HEK293T (cell line): ENCODE data around the gene S1PR4.
"Not testable (repeated sequence)": the region's sequence is repeated elsewhere in the genome, so short reads cannot be mapped to it uniquely, and the experiment has no call there.

Experiments used
- CTCF ChIA-PET: fragments of 350-600 bp; formaldehyde crosslinking; extraction: SDS; loops from one replicate; lab custom pipeline; 2021; ENCODE audit warnings: antibody characterized with exemption, inconsistent platforms; lab: Yijun Ruan, JAX
- POLR2A ChIA-PET: fragments of 350-600 bp; formaldehyde crosslinking; extraction: SDS; loops from one replicate; lab custom pipeline; 2020; ENCODE audit warnings: antibody characterized with exemption, inconsistent platforms; lab: Yijun Ruan, JAX
- DNase-seq: peaks from one replicate; pipeline ENCODE4 v3.0.0; 2012; ENCODE audit warnings: mixed read lengths; ENCODE audit errors: extremely low spot score
- ARNT ChIP-seq: fragments of 450-650 bp; IDR thresholded peaks from 2 replicates; pipeline ENCODE4 v1.6.1; 2017; ENCODE audit warnings: mild to moderate bottlenecking
- BHLHE40 ChIP-seq: fragments of 450-650 bp; IDR thresholded peaks from 2 replicates; pipeline ENCODE4 v1.6.1; 2016; ENCODE audit warnings: mild to moderate bottlenecking, moderate library complexity, borderline replicate concordance
- CTBP1 ChIP-seq: fragments of 450-650 bp; IDR thresholded peaks from 2 replicates; pipeline ENCODE4 v1.6.1; 2016; ENCODE audit warnings: borderline replicate concordance
- ELF4 ChIP-seq: fragments of 450-650 bp; IDR thresholded peaks from 2 replicates; pipeline ENCODE4 v1.6.1; 2017; ENCODE audit warnings: antibody characterized with exemption
- FOXA1 ChIP-seq: fragments of 450-650 bp; IDR thresholded peaks from 2 replicates; pipeline ENCODE4 v1.6.1; 2016; ENCODE audit warnings: mild to moderate bottlenecking
- FOXK2 ChIP-seq: fragments of 450-650 bp; IDR thresholded peaks from 2 replicates; pipeline ENCODE4 v1.6.1; 2016; ENCODE audit warnings: mild to moderate bottlenecking
- FOXM1 ChIP-seq: fragments of 450-650 bp; IDR thresholded peaks from 2 replicates; pipeline ENCODE4 v1.6.1; 2017; ENCODE audit warnings: mild to moderate bottlenecking, borderline replicate concordance
- HDGF ChIP-seq: fragments of 450-650 bp; IDR thresholded peaks from 2 replicates; pipeline ENCODE4 v1.6.1; 2017; ENCODE audit warnings: antibody characterized with exemption, borderline replicate concordance
- L3MBTL2 ChIP-seq: fragments of 450-650 bp; conservative IDR thresholded peaks from 2 replicates; pipeline ENCODE4 v1.6.1; 2016; ENCODE audit warnings: mild to moderate bottlenecking
- LEF1 ChIP-seq: fragments of 450-650 bp; IDR thresholded peaks from 2 replicates; pipeline ENCODE4 v1.6.1; 2017; ENCODE audit warnings: mild to moderate bottlenecking, borderline replicate concordance
- NFRKB ChIP-seq: fragments of 450-650 bp; IDR thresholded peaks from 2 replicates; pipeline ENCODE4 v1.6.1; 2016; ENCODE audit warnings: mild to moderate bottlenecking, moderate library complexity
- SP1 ChIP-seq: fragments of 450-650 bp; IDR thresholded peaks from 2 replicates; pipeline ENCODE4 v1.6.1; 2017
- SUZ12 ChIP-seq: fragments of 450-650 bp; IDR thresholded peaks from 2 replicates; pipeline ENCODE4 v1.6.1; 2016; ENCODE audit warnings: mild to moderate bottlenecking
- TARDBP ChIP-seq: fragments of 450-650 bp; IDR thresholded peaks from 2 replicates; pipeline ENCODE4 v1.6.1; 2016
- ZNF384 ChIP-seq: fragments of 450-650 bp; IDR thresholded peaks from 2 replicates; pipeline ENCODE4 v1.6.1; 2016
- TF ChIP-seq, protein P1 (sequence below): fragments of 450-650 bp; IDR thresholded peaks from 2 replicates; pipeline ENCODE4 v1.6.1; 2016

S1PR4 gene

DNA sequence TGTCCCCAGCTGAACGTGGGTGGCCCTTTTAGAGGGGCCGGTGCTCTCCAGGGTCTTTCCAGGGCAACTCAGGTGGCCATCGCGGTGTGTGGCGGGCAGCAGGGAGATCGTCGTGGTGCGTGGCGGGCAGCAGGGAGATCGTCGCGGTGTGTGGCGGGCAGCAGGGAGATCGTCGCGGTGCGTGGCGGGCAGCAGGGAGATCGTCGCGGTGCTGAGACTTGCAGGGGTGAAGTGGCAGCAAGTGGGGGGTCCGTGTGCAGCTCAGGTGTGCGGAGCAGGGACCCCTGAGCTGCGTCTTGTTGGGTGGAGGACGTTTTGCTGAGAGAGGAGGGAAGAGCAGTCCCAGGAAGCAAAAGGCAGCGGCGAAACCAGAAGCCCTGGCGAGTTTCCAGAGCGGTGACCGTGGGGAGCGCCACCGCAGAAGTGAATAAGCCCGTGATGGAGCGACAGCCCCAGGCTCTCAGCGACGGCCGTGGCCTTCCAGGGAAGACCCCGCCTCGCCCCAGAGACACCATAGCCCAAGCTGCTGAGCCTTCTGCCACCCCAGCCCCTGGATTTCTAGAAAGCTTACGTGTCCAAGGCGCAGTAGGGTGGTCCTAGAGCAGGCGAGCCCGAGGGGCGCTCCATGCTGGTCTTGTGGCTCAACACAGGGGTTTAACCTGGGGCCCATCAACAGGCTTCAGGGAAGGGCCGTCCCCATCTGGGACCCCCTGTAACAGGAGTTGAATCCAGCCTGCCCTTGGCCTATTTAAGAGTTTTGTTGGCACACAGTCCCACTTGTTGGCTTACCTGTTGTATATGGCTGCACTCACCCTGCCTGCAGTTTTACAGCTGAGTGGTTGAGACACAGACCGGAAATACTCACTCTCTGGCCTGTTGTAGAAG is 12.6 kb downstream of the S1PR4 start:
- no peak for DNase-seq
- CTCF ChIA-PET = no interaction called here
- TF ChIP-seq, protein P1, sequence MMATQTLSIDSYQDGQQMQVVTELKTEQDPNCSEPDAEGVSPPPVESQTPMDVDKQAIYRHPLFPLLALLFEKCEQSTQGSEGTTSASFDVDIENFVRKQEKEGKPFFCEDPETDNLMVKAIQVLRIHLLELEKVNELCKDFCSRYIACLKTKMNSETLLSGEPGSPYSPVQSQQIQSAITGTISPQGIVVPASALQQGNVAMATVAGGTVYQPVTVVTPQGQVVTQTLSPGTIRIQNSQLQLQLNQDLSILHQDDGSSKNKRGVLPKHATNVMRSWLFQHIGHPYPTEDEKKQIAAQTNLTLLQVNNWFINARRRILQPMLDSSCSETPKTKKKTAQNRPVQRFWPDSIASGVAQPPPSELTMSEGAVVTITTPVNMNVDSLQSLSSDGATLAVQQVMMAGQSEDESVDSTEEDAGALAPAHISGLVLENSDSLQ = no peak
- TF ChIP-seq LEF1 (no peak), FOXA1 (no peak), BHLHE40 (no peak), NFRKB (no peak), HDGF (no peak), CTBP1 (no peak), SP1 (no peak), ARNT (no peak), L3MBTL2 (no peak)
- POLR2A ChIA-PET = no interaction called here

GRCh38 chr19:3191806-3192104 is 13.2 kb downstream of the S1PR4 start:
- DNase-seq, POLR2A ChIA-PET, CTCF ChIA-PET: not testable (repeated sequence)

DNA sequence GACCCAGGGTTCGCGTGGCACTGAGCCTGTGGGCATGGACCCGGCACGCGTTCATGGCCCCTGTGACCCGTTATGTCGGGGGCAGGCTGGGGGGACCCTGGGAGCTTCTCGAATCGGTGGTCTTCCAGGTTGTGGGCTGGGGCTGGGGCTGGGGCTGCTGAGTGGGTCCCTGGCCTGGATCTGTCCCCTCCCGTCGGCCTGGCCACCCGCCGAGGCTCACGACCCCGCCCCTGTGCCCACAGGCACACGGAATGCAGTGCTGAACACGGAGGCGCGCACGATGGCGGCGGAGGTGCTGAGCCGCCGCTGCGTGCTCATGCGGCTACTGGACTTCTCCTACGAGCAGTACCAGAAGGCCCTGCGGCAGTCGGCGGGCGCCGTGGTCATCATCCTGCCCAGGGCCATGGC is 13.7 kb downstream of the S1PR4 start:
- ChIA-PET CTCF (no interaction called here), POLR2A (no interaction called here)
- no peak for DNase-seq
- TF ChIP-seq SP1 (no peak), FOXM1 (no peak), NFRKB (no peak), TARDBP (no peak), CTBP1 (no peak), ARNT (no peak), FOXK2 (no peak), HDGF (no peak), LEF1 (no peak), BHLHE40 (no peak), FOXA1 (no peak), L3MBTL2 (no peak), ZNF384 (no peak), SUZ12 (no peak)
- TF ChIP-seq, protein P1 = no peak

DNA sequence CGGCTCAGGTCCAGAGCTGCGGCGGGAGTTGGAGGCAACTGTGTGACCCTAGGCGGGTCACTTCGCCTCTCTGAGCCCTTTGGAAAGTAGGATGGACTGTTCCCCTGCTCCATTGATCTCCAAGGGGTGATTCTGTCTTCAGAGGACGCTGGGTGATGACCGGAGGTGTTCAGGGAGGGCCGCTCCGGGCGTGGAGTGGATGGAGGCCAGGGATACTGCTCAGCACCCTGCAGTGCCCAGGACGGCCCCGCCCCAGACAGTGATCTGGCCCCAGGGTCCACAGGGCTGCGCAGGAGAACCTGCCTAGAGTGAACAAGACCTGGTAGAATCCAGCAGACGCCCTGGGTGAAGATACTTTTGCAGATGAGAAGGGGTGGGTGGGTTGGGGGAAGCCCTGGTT is 14.1 kb downstream of the S1PR4 start:
- POLR2A ChIA-PET = no interaction called here
- CTCF ChIA-PET = no interaction called here
- no peak for DNase-seq
- TF ChIP-seq ARNT = no peak
- no peak for TF ChIP-seq CTBP1

GRCh38 chr19:3193256-3194105 is 14.9 kb downstream of the S1PR4 start:
- ChIA-PET POLR2A (no interaction called here), CTCF (no interaction called here)
- TF ChIP-seq ARNT (no peak), FOXK2 (no peak)
- no peak for DNase-seq

GRCh38 chr19:3194106-3195087 is 15.8 kb downstream of the S1PR4 start:
- POLR2A ChIA-PET = no interaction called here
- CTCF ChIA-PET = no interaction called here
- TF ChIP-seq NFRKB (no peak), L3MBTL2 (no peak), SP1 (no peak), TARDBP (no peak), LEF1 (no peak), ELF4 (no peak), CTBP1 (no peak), BHLHE40 (no peak), SUZ12 (no peak), ARNT (no peak), FOXK2 (no peak), HDGF (no peak), FOXA1 (no peak), ZNF384 (no peak)
- TF ChIP-seq, protein P1 = no peak
- DNase-seq = no peak
